A549 (cell line): ENCODE data around the gene RANBP6. TPM values are rescaled to one million over a fixed set of nuclear protein-coding genes. Genes with fewer than 3 reads are reported as not detected.
"Not testable (repeated sequence)": the region's sequence is repeated elsewhere in the genome, so short reads cannot be mapped to it uniquely, and the experiment has no call there.

Source experiments
- ATAC-seq, 2 experiments: fragments of 200-7000 bp in 1 of 2; fragments of >200 bp in 1 of 2; cut with Nextera tagmentation in 1 of 2; cut with Tn5 transposase in 1 of 2; 3 replicates each; pipeline versions ENCODE4 v1.8.0 to v1.9.1; 2018 to 2020; ENCODE audit warnings: mild to moderate bottlenecking in 1 of 2, moderate library complexity in 1 of 2
- CTCF ChIA-PET: fragments of 300-600 bp; sonication (Branson Sonifier 250); formaldehyde crosslinking; extraction: SDS; loops from one replicate; lab custom pipeline; 2021; ENCODE audit warnings: antibody characterized with exemption, inconsistent platforms; lab: Yijun Ruan, JAX
- POLR2A ChIA-PET: fragments of 350-600 bp; formaldehyde crosslinking; extraction: SDS; loops from one replicate; lab custom pipeline; 2021; ENCODE audit warnings: antibody characterized with exemption, inconsistent platforms; lab: Yijun Ruan, JAX
- DNase-seq, 2 experiments: peaks; one replicate each; pipeline versions ENCODE4 v3.0.0 to v3.0.0-alpha.2; 2011 to 2016; ENCODE audit warnings: low read depth in 1 of 2, low spot score in 1 of 2
- FAIRE-seq: peaks from 2 replicates; lab custom pipeline; 2011; peaks lifted over from hg19 to GRCh38; lab: Jason Lieb, UNC
- H3K27ac ChIP-seq, 2 experiments: fragments of >200 bp; sonication (Bioruptor Twin); formaldehyde crosslinking; 3 replicates each; pipeline ENCODE4 v1.5.1; 2016 to 2017
- H3K4me1 ChIP-seq: fragments of >200 bp; sonication (Bioruptor Twin); formaldehyde crosslinking; 3 replicates; pipeline ENCODE4 v1.6.1; 2016
- H3K4me2 ChIP-seq: fragments of >200 bp; sonication (Bioruptor Twin); formaldehyde crosslinking; 3 replicates; pipeline ENCODE4 v1.6.1; 2016
- H3K4me3 ChIP-seq: fragments of >200 bp; sonication (Bioruptor Twin); formaldehyde crosslinking; 3 replicates; pipeline ENCODE4 v1.5.1; 2016
- H3K9me3 ChIP-seq: fragments of >200 bp; sonication (Bioruptor Twin); formaldehyde crosslinking; 3 replicates; pipeline ENCODE4 v1.6.1; 2016
- BCL3 ChIP-seq: fragments of >200 bp; sonication (Bioruptor Twin); formaldehyde crosslinking; IDR thresholded peaks from 3 replicates; pipeline ENCODE4 v1.6.1; 2016
- CEBPB ChIP-seq, 2 experiments: fragments of >200 bp in 1 of 2; sonication (Bioruptor Twin) in 1 of 2; formaldehyde crosslinking in 1 of 2; IDR thresholded peaks; 2 replicates each; pipeline ENCODE4 v1.6.1; 2012 to 2016
- E2F6 ChIP-seq: IDR thresholded peaks from 2 replicates; pipeline ENCODE4 v1.6.1; 2012; ENCODE audit warnings: low read depth, borderline replicate concordance
- EHF ChIP-seq: fragments of 250-450 bp; sonication (Bioruptor Pico); IDR thresholded peaks from 2 replicates; pipeline ENCODE4 v1.5.0; 2020; ENCODE audit warnings: mild to moderate bottlenecking
- ESRRA ChIP-seq: fragments of 150-350 bp; IDR thresholded peaks from 2 replicates; pipeline ENCODE4 v1.6.1; 2014; ENCODE audit warnings: mild to moderate bottlenecking, low read length, borderline replicate concordance
- HDAC2 ChIP-seq: fragments of 200-600 bp; sonication (generic); IDR thresholded peaks from 2 replicates; pipeline ENCODE4 v1.6.1; 2016
- HMGXB4 ChIP-seq: fragments of 250-450 bp; sonication (Bioruptor Pico); IDR thresholded peaks from 2 replicates; pipeline ENCODE4 v1.5.0; 2021; ENCODE audit warnings: mild to moderate bottlenecking, moderate library complexity, borderline replicate concordance
- JUN ChIP-seq, 2 experiments: fragments of >200 bp; sonication (Bioruptor Twin); formaldehyde crosslinking; IDR thresholded peaks; 2 replicates in 1 of 2; 3 replicates in 1 of 2; pipeline ENCODE4 v1.6.1; 2016 to 2017
- KDM1A ChIP-seq: fragments of 200-600 bp; sonication (generic); IDR thresholded peaks from 2 replicates; pipeline ENCODE4 v1.6.1; 2016; ENCODE audit warnings: low read depth, mild to moderate bottlenecking
- KDM5A ChIP-seq: fragments of 200-600 bp; sonication (generic); IDR thresholded peaks from 2 replicates; pipeline ENCODE4 v1.6.1; 2016; ENCODE audit warnings: antibody characterized with exemption, mild to moderate bottlenecking
- MAX ChIP-seq: IDR thresholded peaks from 2 replicates; pipeline ENCODE4 v1.6.1; 2012
- MAZ ChIP-seq: fragments of 150-350 bp; IDR thresholded peaks from 2 replicates; pipeline ENCODE4 v1.6.1; 2014; ENCODE audit warnings: antibody characterized with exemption, low read depth, low read length, borderline replicate concordance
- PHF8 ChIP-seq: fragments of 200-600 bp; sonication (generic); IDR thresholded peaks from 2 replicates; pipeline ENCODE4 v1.6.1; 2016; ENCODE audit warnings: low read depth, mild to moderate bottlenecking, antibody characterized with exemption, moderate library complexity, borderline replicate concordance
- POLR2A ChIP-seq: IDR thresholded peaks from 2 replicates; pipeline ENCODE4 v1.6.1; 2012; ENCODE audit warnings: mild to moderate bottlenecking, low read length
- RARB ChIP-seq: fragments of 250-450 bp; sonication (Bioruptor Pico); IDR thresholded peaks from 2 replicates; pipeline ENCODE4 v1.8.0; 2021; ENCODE audit warnings: mild to moderate bottlenecking, moderate library complexity
- whole genome bisulfite sequencing: methylation state at CpG from one replicate; pipeline ENCODE4 v1.1.6; 2017; ENCODE audit errors: missing lambda C conversion rate; 5-methylcytosine and 5-hydroxymethylcytosine counted together
- polyA minus RNA-seq: library from RNA; depleted of rRNA, polyadenylated mRNA; stranded (reverse); fragments of >200 nt; gene quantifications from 2 replicates; pipeline ENCODE4 v1.2.3, GENCODE V29; 2011; rRNA and poly(A)+ RNA removed
- polyA plus RNA-seq, 4 experiments: library from polyadenylated mRNA; depleted of rRNA in 3 of 4; stranded (reverse); fragments of >200 nt; fragmentation: RNase III in 1 of 4; extraction: RNeasy Plus Mini Kit Qiagen cat#74134 plus additional on column Dnase treatment in 1 of 4; gene quantifications; 2 replicates in 3 of 4; 3 replicates in 1 of 4; pipeline ENCODE4 v1.2.3, GENCODE V29; 2011 to 2017

Gene RANBP6
- polyA plus RNA-seq (2011; rRNA removed) = 16.4 and 17.4 TPM in 2 replicates
- 2.7 TPM in 2 replicates for polyA plus RNA-seq (2012; cell fraction: cytosol; rRNA removed)
- polyA plus RNA-seq (2012; cell fraction: nucleus; rRNA removed) = 2.1 and 3.3 TPM in 2 replicates
- polyA plus RNA-seq (2017; fragmentation: RNase III; extraction: RNeasy Plus Mini Kit Qiagen cat#74134 plus additional on column Dnase treatment) = 19.3 to 22.7 TPM (median 19.6 TPM) in 3 replicates
- polyA minus RNA-seq = 7.1 and 8.1 TPM in 2 replicates

- Histone ChIP-seq H3K4me1 (peaks cover 6% of the 10 kb centered on the region; the same call in 2 of the 3 replicates), H3K4me3 (peak within 1 kb of the TSS; percentile 61), H3K9me3 (no peaks in the 10 kb centered on the region), H3K4me2 (peak within 1 kb of the TSS; percentile 80), H3K27ac (peak within 1 kb of the TSS; percentile 69 to 88)
- POLR2A ChIA-PET = interaction anchor here (0.7 to 1.4 kb wide), 7 partner anchors 7 to 183 kb away, joined by 3 to 12 read pairs (median 6); partner anchors contain the start of gene ERMP1
- DNase-seq = peak; percentile 86 to 88
- no peak for FAIRE-seq
- ATAC-seq = peak; percentile 99 to 100
- TF ChIP-seq KDM1A (no peak), PHF8 (peak; percentile 24; the same call in 1 of the 2 replicates), HMGXB4 (CRISPR knock-in tag) (no peak), E2F6 (peak; percentile 54; the same call in 1 of the 2 replicates), MAZ (peak; percentile 100), POLR2A (peak; percentile 77), JUN (IDR thresholded peaks at IDR 0.05) (peak; percentile 46 to 85; a peak in 4 of 5 replicates), KDM5A (peak; percentile 97), BCL3 (peak; percentile 79), MAX (peak; percentile 73), CEBPB (IDR thresholded peaks at IDR 0.05) (no peak), HDAC2 (peak; percentile 50; the same call in 1 of the 2 replicates)
- CTCF ChIA-PET = interaction anchor here (0.6 to 2.0 kb wide), 7 partner anchors 9 to 646 kb away, joined by 3 to 9 read pairs (median 5); no protein-coding TSS in a partner anchor
- 1% methylated on average over 37 of the region's 43 CpGs for whole genome bisulfite sequencing
These were observed at the start of gene RANBP6 for GRCh38 chr9:6015278-6016157. TSS of gene RANBP6 (minus strand) at chr9:6015624. CDS start at chr9:6015607, 17 bp downstream.

GRCh38 chr9:6063146-6063545, 47.7 kb upstream of the RANBP6 start:
- H3K27ac ChIP-seq, POLR2A ChIA-PET, FAIRE-seq, H3K4me3 ChIP-seq, H3K9me3 ChIP-seq, H3K4me2 ChIP-seq, ATAC-seq, H3K4me1 ChIP-seq, DNase-seq: not testable (repeated sequence)
- 37% methylated on average over 6 of the region's 7 CpGs for WGBS
- CTCF ChIA-PET = interaction anchor here (0.7 to 4.8 kb wide), 2 partner anchors 24 to 243 kb away, joined by 3 to 23 read pairs; no protein-coding TSS in a partner anchor

GRCh38 chr9:6055666-6056065, 40.2 kb upstream of the RANBP6 start:
- Histone ChIP-seq H3K9me3 (no peaks in the 10 kb centered on the region), H3K4me1 (no peaks in the 10 kb centered on the region), H3K4me3 (no peak overlapping the region), H3K27ac (no peak overlapping the region), H3K4me2 (no peak overlapping the region)
- ChIA-PET POLR2A (no interaction called here), CTCF (interaction anchor here (0.6 to 8.9 kb wide), 16 partner anchors 9 to 522 kb away, joined by 3 to 158 read pairs (median 4); no protein-coding TSS in a partner anchor)
- TF ChIP-seq ESRRA (no peak), HMGXB4 (CRISPR knock-in tag) (no peak), EHF (CRISPR knock-in tag) (no peak), RARB (CRISPR knock-in tag) (no peak)
- ATAC-seq (no peak), DNase-seq (no peak), FAIRE-seq (no peak)
- 37% methylated on average over 3 of the region's 3 CpGs for WGBS
